A673 (cell line): Measurements from ENCODE around the gene STK33. TPM values are rescaled to one million over a fixed set of nuclear protein-coding genes. Genes with fewer than 3 reads are reported as not detected.

ENCODE experiments used
- BruUV-seq: library from RNA; stranded (reverse); fragments of 400-500 nt; replicated peaks from 2 replicates; lab custom pipeline; 2021; lab: Mats Ljungman, UMichigan
- CTCF ChIA-PET: fragments of 300-600 bp; sonication (Branson Sonifier 250); formaldehyde crosslinking; loops from one replicate; lab custom pipeline; 2022; ENCODE audit warnings: antibody characterized with exemption; lab: Charles Lee
- POLR2A ChIA-PET: fragments of 300-600 bp; sonication (Branson Sonifier 250); formaldehyde crosslinking; loops from one replicate; lab custom pipeline; 2022; ENCODE audit warnings: antibody characterized with exemption; ENCODE audit not compliant: low non-redundant PET; lab: Charles Lee
- DNase-seq: peaks from one replicate; pipeline ENCODE4 v3.0.0-alpha.2; 2015; ENCODE audit warnings: low spot score
- H3K27ac ChIP-seq: fragments of 200-600 bp; sonication (generic); 2 replicates; pipeline ENCODE4 v1.5.1; 2016; ENCODE audit warnings: mixed run types, low read depth, mild to moderate bottlenecking, mixed read lengths, antibody characterized with exemption, low read length; ENCODE audit not compliant: poor library complexity, severe bottlenecking
- H3K27me3 ChIP-seq: fragments of 200-600 bp; sonication (generic); replicated peaks from 2 replicates; pipeline ENCODE4 v1.6.1; 2017; ENCODE audit warnings: mixed run types, low read depth, mild to moderate bottlenecking, mixed read lengths, antibody characterized with exemption, low read length; ENCODE audit not compliant: insufficient read depth, poor library complexity
- H3K36me3 ChIP-seq: fragments of 200-600 bp; sonication (generic); 2 replicates; pipeline ENCODE4 v1.6.1; 2016; ENCODE audit warnings: mixed run types, mild to moderate bottlenecking, mixed read lengths, antibody characterized with exemption, low read length; ENCODE audit not compliant: insufficient read depth, poor library complexity, severe bottlenecking
- H3K4me1 ChIP-seq: fragments of 200-600 bp; sonication (generic); 2 replicates; pipeline ENCODE4 v1.6.1; 2017; ENCODE audit warnings: mixed run types, mild to moderate bottlenecking, mixed read lengths, antibody characterized with exemption, low read length; ENCODE audit not compliant: insufficient read depth, poor library complexity, severe bottlenecking
- H3K4me3 ChIP-seq: fragments of 200-600 bp; sonication (generic); 2 replicates; pipeline ENCODE4 v1.5.1; 2016; ENCODE audit warnings: low read depth, mixed run types, mild to moderate bottlenecking, mixed read lengths, low read length; ENCODE audit not compliant: poor library complexity, severe bottlenecking
- H3K9me3 ChIP-seq: fragments of 200-600 bp; sonication (generic); 2 replicates; pipeline ENCODE4 v1.6.1; 2016; ENCODE audit warnings: mixed run types, low read depth, mild to moderate bottlenecking, mixed read lengths, antibody characterized with exemption, low read length; ENCODE audit not compliant: poor library complexity, severe bottlenecking
- CTCF ChIP-seq: fragments of 300-800, 200-600 bp; sonication (generic); conservative IDR thresholded peaks from 2 replicates; pipeline ENCODE4 v1.5.1; 2017; ENCODE audit warnings: low read depth, mild to moderate bottlenecking, antibody characterized with exemption, low read length, moderate library complexity, mixed read lengths
- EZH2 ChIP-seq: fragments of 200-600 bp; sonication (generic); IDR thresholded peaks from 2 replicates; pipeline ENCODE4 v1.6.1; 2017; ENCODE audit warnings: borderline replicate concordance, low read depth, mild to moderate bottlenecking, mixed read lengths, antibody characterized with exemption, low read length; ENCODE audit not compliant: poor library complexity, severe bottlenecking
- intact Hi-C: fragments of 100-400 bp; cut with micrococcal nuclease; formaldehyde crosslinking; loops from one replicate; pipeline ENCODE4 v1.10.0; 2022; ENCODE audit not compliant: unreplicated experiment
- total RNA-seq: library from RNA; stranded (reverse); gene quantifications from 2 replicates; pipeline ENCODE4 v1.2.3, GENCODE V29; 2021

STK33 gene
- total RNA-seq, 1 experiment from 2014 or later, result not detected

GRCh38 chr11:8347978-8348377 is 246.1 kb downstream of the STK33 start:
- CTCF ChIA-PET, result no interaction called here
- Histone ChIP-seq H3K36me3 (no peaks in the 10 kb centered on the region), H3K4me1 (no peaks in the 10 kb centered on the region), H3K4me3 (no peak overlapping the region), H3K27me3 (peaks cover 76% of the 10 kb centered on the region), H3K9me3 (no peaks in the 10 kb centered on the region), H3K27ac (no peak overlapping the region)
- POLR2A ChIA-PET, result no interaction called here
- TF ChIP-seq CTCF (no peak), EZH2 (no peak)
- no TSS peak for BruUV-seq
- no peak for DNase-seq
- intact Hi-C loops, result no loop called here

- no TSS peak for BruUV-seq
- H3K27ac ChIP-seq, result no peak overlapping the region
- TF ChIP-seq EZH2, result no peak
- no peak for TF ChIP-seq CTCF
- CTCF ChIA-PET, result no interaction called here
- POLR2A ChIA-PET, result no interaction called here
- DNase-seq, result no peak
- H3K4me3 ChIP-seq, result no peak overlapping the region
- H3K9me3 ChIP-seq, result no peaks in the 10 kb centered on the region
- H3K27me3 ChIP-seq, result peaks cover 73% of the 10 kb centered on the region
- intact Hi-C loops, result no loop called here
- no peaks in the 10 kb centered on the region for H3K36me3 ChIP-seq
- H3K4me1 ChIP-seq, result no peaks in the 10 kb centered on the region
These were observed 247.8 kb downstream of the STK33 start for GRCh38 chr11:8346157-8346755.

GRCh38 chr11:8345179-8345578 is 248.8 kb downstream of the STK33 start:
- ChIA-PET POLR2A (no interaction called here), CTCF (no interaction called here)
- DNase-seq, result no peak

More at GRCh38 chr11:8345179-8345578, 248.8 kb downstream of the STK33 start:
- no TSS peak for BruUV-seq
- H3K4me1 ChIP-seq, result no peaks in the 10 kb centered on the region
- H3K9me3 ChIP-seq, result no peaks in the 10 kb centered on the region
- no peaks in the 10 kb centered on the region for H3K36me3 ChIP-seq
- H3K4me3 ChIP-seq, result no peak overlapping the region
- peaks cover 66% of the 10 kb centered on the region for H3K27me3 ChIP-seq
- H3K27ac ChIP-seq, result no peak overlapping the region
- no peak for TF ChIP-seq CTCF
- TF ChIP-seq EZH2, result no peak
- intact Hi-C loops, result no loop called here
